Measurements from ENCODE around the gene CNOT6L. TPM values are rescaled to one million over a fixed set of nuclear protein-coding genes. Genes with fewer than 3 reads are reported as not detected.

CNOT6L gene
- total RNA-seq, 2 donors from 2014 or later: 32.4 to 56.6 TPM

DNA sequence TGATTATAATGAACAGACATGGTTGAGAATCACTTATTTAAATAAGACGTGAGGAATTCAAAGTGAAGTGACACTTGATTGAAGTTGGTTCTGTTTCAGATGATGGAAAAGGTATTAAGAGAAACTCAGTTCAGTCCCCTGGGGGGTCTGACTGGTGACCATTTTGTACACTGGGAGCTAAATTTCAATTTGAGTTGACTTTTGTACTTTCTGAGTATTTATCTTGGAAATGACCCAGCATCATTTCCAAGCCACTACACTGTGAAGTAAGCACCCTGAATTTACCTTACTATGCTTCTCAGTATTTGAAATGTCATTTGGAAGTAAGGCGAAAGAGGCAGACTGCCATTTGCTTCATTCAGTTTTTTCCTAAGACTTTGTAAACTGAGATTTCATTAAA, 73.4 kb downstream of the CNOT6L start:
- intact Hi-C loops (cut with DNase I): no loop called here
- Histone ChIP-seq H3K4me3 (no peak overlapping the region), H3K27ac (no peak overlapping the region), H3K27me3 (no peaks in the 10 kb centered on the region), H3K9me3 (no peaks in the 10 kb centered on the region), H3K9ac (ENCODE audit: low read depth in 2 of 2, low read length in 2 of 2) (no peak overlapping the region), H3K36me3 (no peaks in the 10 kb centered on the region), H3K4me1 (no peaks in the 10 kb centered on the region)
- DNase-seq: no peak
- TF ChIP-seq CTCF (IDR thresholded peaks at IDR 0.05): no peak

DNA sequence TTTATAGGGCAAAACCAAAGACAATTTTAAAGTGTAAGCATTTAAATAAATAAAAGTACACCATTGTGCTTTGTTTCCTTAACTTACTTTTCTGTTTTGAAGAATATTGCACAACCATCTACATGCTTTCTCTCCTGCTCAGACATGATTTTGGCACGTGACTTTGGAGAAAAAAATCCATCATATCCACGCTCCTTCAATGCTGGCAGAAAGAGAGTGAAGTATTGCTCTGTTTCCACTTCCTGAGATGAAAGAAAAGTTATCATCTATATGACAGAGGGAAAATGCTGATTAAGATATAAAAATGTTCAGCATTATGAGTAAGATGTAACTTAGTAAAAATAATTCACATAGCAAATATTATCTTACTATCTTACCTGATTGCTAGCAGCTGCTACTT, 77.1 kb downstream of the CNOT6L start:
- H3K36me3 ChIP-seq: no peaks in the 10 kb centered on the region

DNA sequence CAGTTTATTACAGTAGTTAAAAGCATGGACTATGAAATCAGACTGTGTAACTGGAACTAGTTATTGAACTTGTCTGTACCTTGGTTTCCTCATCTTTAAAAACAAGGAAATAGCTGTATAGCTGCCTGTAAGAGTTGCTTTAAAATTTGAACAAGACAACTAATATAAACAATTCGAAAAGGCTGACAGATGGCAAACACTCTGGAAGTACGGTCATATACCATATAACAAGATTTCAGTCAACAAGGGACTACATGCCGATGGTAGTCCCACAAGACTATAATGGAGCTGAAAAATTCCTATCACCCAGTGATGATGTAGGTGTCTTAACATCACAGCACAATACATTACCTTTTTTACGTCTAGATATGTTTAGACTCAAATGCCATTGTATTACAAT, 78.7 kb downstream of the CNOT6L start:
- no peaks in the 10 kb centered on the region for H3K36me3 ChIP-seq
- no peaks in the 10 kb centered on the region for H3K9me3 ChIP-seq
- no peak overlapping the region for H3K4me3 ChIP-seq
- H3K27me3 ChIP-seq: no peaks in the 10 kb centered on the region
- H3K9ac ChIP-seq (ENCODE audit: low read depth in 2 of 2, low read length in 2 of 2): no peak overlapping the region
- TF ChIP-seq CTCF (IDR thresholded peaks at IDR 0.05): no peak
- DNase-seq: no peak
- H3K4me1 ChIP-seq: no peaks in the 10 kb centered on the region
- intact Hi-C loops (cut with DNase I): no loop called here
- no peak overlapping the region for H3K27ac ChIP-seq

More for the DNA sequence above, 77.1 kb downstream of the CNOT6L start:
- no peak for TF ChIP-seq CTCF (IDR thresholded peaks at IDR 0.05)
- DNase-seq: no peak
- intact Hi-C loops (cut with DNase I): no loop called here
- no peak overlapping the region for H3K27ac ChIP-seq
- no peaks in the 10 kb centered on the region for H3K9me3 ChIP-seq
- no peaks in the 10 kb centered on the region for H3K4me1 ChIP-seq
- no peaks in the 10 kb centered on the region for H3K27me3 ChIP-seq
- no peak overlapping the region for H3K4me3 ChIP-seq
- no peak overlapping the region for H3K9ac ChIP-seq (ENCODE audit: low read depth in 2 of 2, low read length in 2 of 2)

- intact Hi-C loops (cut with DNase I): no loop called here
- Histone ChIP-seq H3K27ac (no peak overlapping the region), H3K9me3 (no peaks in the 10 kb centered on the region), H3K4me1 (no peaks in the 10 kb centered on the region), H3K36me3 (no peaks in the 10 kb centered on the region), H3K9ac (ENCODE audit: low read depth in 2 of 2, low read length in 2 of 2) (no peak overlapping the region), H3K4me3 (no peak overlapping the region), H3K27me3 (no peaks in the 10 kb centered on the region)
- DNase-seq: no peak
- no peak for TF ChIP-seq CTCF (IDR thresholded peaks at IDR 0.05)
These were observed 84.2 kb downstream of the CNOT6L start for GRCh38 chr4:77734928-77735327.

- TF ChIP-seq CTCF (IDR thresholded peaks at IDR 0.05): no peak
- H3K9ac ChIP-seq (ENCODE audit: low read depth in 2 of 2, low read length in 2 of 2): no peak overlapping the region
- no peaks in the 10 kb centered on the region for H3K9me3 ChIP-seq
- H3K27ac ChIP-seq: no peak overlapping the region
- H3K36me3 ChIP-seq: peaks cover 1% of the 10 kb centered on the region
- no peak overlapping the region for H3K4me3 ChIP-seq
- no peaks in the 10 kb centered on the region for H3K27me3 ChIP-seq
- intact Hi-C loops (cut with DNase I): no loop called here
- H3K4me1 ChIP-seq: no peaks in the 10 kb centered on the region
- DNase-seq: no peak
These were observed 87.5 kb downstream of the CNOT6L start for GRCh38 chr4:77731656-77732055.

DNA sequence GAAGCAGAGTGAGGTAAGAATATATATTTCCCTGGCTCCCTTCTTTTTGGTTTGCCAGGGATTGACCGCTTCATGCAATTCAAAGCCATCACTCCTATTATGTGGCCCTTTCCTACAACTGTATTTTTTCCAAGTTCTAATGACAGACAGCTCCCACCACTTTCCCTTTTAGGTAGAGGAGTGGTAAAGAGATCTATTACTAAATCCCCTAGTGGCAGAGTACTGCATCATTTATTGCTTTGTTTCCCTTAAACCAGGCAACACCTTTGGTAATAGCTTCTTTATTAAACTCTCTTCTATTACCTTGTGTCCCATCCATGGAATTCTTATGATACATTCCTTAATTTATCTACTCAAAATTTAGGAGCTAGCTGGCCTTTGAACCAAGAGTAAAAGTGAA, 90.7 kb downstream of the CNOT6L start:
- no peak for DNase-seq
- Histone ChIP-seq H3K9ac (ENCODE audit: low read depth in 2 of 2, low read length in 2 of 2) (no peak overlapping the region), H3K4me3 (no peak overlapping the region), H3K4me1 (no peaks in the 10 kb centered on the region), H3K27me3 (no peaks in the 10 kb centered on the region), H3K27ac (no peak overlapping the region), H3K36me3 (peaks cover 7% of the 10 kb centered on the region), H3K9me3 (no peaks in the 10 kb centered on the region)
- intact Hi-C loops (cut with DNase I): no loop called here
- no peak for TF ChIP-seq CTCF (IDR thresholded peaks at IDR 0.05)

Measured in colonic mucosa (tissue), 4 donors.